HG03064 (cell line): Measurements from ENCODE around the gene ALDOA.
"Not testable (repeated sequence)": the region's sequence is repeated elsewhere in the genome, so short reads cannot be mapped to it uniquely, and the experiment has no call there.

ENCODE experiments used
- ATAC-seq: cut with Tn5 transposase; IDR thresholded peaks from one replicate; pipeline ENCODE4 v1.9.1; 2021; ENCODE audit warnings: low read depth; ENCODE audit not compliant: unreplicated experiment

The ALDOA gene

DNA sequence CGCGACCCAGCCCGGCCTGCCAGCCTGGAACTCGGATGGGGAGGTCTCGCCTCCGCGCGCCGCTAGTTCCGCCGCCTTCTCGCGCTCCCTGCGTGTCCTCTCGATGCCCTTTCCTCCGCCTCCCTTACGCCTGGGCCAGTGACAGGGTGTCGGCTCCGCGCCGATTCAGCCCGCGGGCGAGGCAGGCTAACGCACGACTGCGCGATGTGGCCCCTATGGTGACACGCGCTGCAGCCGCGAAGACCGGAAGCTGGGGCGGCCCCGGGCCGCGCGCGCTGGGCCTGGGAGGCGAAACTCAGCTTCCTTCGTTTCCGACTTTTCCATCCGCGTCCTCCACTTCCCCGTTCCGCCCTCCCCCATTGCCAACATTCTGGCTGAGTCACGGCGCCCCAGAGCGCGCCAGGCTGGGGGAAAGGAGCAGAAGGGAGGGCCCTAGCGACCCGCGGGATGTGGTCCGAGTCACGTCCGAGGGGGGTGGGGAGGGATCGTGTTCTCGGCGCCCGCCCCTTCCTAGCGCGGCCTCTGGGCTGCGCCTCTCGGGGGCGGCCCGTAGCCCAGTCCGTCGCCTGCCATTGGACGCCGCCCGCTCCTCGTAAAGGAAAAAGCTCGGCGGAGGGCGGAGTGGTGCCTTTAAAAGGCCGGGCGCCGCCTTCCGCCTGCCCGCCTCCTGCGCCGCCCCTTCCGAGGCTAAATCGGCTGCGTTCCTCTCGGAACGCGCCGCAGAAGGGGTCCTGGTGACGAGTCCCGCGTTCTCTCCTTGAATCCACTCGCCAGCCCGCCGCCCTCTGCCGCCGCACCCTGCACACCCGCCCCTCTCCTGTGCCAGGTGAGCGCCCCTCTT is at the start of gene ALDOA:
Gene ALDOA (plus strand): TSS at position 659 of the 841 bp plus-strand sequence. CDS start 1,138 bp downstream, outside the sequence.
- peak; percentile 57 for ATAC-seq

- ATAC-seq: no peak
Measured at GRCh38 chr16:30016555-30017276, 48.8 kb upstream of the ALDOA start.

- ATAC-seq: no peak
Measured at GRCh38 chr16:30017277-30017656, 48.3 kb upstream of the ALDOA start.

DNA sequence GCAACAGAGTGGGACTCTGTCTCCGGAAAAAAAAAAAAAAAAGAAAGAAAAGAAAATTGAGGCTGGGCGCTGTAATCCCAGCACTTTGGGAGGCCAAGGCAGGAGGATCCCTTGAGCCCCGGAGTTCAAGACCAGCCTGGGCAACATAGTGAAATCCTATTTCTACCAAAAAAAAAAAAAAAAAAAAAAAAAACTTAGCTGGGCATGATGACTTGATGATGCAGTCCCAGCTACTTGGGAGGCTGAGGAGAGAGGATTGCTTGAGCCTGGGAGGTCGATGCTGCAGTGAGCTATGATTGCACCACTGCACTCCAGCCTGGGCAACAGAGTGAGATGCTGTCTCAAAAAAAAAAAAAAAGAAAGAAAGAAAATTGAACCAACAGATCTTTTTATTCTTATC is 47.6 kb upstream of the ALDOA start:
- not testable (repeated sequence) for ATAC-seq

DNA sequence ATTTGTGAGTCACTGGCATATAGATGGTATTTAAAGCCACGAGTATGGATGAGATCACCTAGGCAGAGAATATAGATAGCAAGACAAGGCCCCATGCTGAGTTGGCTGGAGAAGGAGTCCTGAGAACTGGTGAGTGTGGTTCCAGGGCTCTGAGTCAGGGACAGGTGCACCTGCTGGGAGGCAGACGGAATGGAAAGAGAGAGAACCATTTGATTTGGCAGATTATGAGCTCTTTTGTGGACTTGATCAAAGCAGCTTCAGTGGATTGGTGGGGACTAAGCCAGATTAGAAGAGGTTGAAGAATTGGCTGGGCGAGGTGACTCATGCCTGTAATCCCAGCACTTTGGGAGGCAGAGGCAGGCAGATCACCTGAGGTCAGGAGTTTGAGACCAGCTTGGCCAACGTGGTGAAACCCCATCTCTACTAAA is 46.8 kb upstream of the ALDOA start:
- ATAC-seq: no peak

DNA sequence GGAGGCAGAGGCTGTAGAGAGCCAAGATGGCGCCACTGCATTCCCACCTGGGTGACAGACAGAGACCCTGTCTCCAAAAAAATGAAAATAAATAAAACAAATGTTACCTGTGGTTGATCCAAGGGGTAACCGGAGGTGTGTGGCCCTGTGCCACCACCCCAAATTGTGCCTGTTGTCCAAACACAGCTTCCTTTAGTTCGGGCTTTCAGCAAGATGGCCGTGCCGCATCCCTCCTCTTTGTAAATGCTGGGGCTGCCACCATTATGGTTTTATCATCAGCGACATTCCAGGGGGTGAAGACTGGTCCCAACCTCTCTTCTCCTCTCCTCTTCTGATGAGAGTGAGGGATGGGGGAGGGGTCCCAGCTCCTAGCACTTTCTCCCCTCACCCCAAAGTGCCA is 42.7 kb upstream of the ALDOA start, which contains the start of gene C16orf92:
Gene C16orf92 (plus strand): TSS at position 312 of the 400 bp plus-strand sequence. CDS start 143 bp downstream, outside the sequence.
- no peak for ATAC-seq

GRCh38 chr16:30023586-30023985 is 42.0 kb upstream of the ALDOA start:
- no peak for ATAC-seq

DNA sequence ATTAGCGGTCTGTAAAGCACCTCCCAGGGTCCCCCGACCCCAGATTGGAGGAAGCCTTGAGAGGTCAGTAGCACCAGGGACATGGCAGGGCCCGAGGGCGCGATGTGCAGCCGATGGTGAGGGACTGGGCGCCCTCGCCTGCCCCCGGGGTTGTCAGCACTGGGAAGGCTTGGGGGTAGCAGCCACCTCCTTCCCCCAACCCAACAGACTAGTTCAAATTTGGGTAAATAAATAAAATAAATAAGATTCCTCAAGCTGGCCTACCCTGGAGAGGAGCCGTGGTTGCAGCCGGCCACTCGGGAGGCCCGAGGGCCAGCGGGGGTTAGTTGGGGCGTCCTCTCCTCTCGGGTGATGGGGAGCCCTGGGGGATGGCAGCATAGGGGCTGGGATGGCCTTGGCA is 41.1 kb upstream of the ALDOA start:
- ATAC-seq: no peak

DNA sequence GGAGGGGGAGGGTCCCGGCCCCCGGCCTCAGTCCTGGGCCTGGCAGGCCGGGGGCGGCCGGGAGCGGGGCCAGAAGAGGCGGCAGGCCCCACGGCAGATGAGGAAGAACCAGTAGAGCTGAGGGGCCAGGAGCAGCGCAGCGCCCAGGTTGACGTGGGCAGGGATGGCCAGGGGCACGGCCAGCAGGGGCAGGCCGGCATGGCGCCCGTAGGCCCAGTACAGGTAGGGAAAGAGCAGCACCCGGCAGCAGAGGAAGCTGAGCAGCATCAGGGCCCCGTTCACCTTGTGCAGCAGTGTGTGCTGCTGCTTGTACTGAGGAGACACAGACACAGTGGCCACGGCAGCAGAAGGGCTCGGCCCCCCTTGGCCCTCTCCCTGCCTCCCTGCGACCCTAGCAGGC is 40.4 kb upstream of the ALDOA start:
- ATAC-seq: no peak

DNA sequence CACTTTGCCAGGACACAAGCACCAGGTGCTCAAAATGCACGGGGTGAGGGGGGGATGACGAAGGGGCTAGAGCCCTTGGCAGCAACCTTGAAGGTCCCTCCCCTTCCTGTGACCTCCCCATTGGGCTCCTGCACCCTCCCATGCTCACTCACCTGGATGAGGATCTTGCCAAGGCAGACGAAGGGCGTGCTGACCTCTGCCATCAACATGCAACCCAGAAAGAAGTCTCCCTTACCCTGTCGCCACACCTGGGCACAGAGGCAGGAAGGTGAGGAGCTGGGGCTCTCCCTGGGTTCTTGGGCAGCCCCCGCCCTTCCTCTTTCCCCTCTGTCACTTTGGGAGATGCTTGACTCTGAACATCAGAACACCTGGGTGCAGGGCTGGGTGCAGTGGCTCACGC is 40.0 kb upstream of the ALDOA start:
- no peak for ATAC-seq

- no peak for ATAC-seq
Measured at GRCh38 chr16:30026449-30026848, 39.1 kb upstream of the ALDOA start.

GRCh38 chr16:30027588-30028437 is 37.7 kb upstream of the ALDOA start:
- no peak for ATAC-seq

- ATAC-seq: no peak
Measured at GRCh38 chr16:30028438-30029076, 37.0 kb upstream of the ALDOA start.

DNA sequence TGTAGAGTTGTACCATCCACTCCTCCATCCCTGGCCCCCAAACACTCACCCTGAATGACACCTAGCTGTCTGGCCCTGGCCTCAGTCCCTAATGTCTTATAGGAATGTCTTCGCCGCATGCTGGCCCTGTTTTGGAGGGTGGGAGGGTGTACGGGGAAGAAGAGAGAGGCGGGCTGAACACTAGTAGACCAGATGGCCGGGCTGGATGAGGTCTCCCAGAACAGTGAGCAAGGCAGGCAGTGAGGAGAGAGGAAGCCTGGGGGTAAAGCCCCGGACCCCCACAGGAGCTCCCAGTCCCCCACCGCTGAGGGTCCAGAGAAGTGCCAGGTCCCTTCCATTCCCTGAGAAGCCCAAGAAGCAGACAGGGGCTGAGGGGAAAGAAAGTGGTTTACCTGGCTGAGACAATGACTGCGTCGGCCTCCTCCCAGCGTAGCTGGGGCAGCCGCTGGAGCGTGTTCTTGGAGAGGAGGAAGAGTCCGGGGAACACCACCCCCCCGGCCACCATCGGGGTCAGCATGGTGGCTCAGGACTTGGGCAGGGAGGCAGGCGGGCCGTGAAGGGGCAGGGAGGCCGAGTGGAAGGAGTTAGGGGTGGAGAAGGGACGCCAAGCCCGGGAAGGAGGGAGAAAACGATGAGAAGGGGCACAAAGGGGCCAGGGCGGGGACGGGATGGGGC is 35.4 kb upstream of the ALDOA start:
- ATAC-seq: no peak

DNA sequence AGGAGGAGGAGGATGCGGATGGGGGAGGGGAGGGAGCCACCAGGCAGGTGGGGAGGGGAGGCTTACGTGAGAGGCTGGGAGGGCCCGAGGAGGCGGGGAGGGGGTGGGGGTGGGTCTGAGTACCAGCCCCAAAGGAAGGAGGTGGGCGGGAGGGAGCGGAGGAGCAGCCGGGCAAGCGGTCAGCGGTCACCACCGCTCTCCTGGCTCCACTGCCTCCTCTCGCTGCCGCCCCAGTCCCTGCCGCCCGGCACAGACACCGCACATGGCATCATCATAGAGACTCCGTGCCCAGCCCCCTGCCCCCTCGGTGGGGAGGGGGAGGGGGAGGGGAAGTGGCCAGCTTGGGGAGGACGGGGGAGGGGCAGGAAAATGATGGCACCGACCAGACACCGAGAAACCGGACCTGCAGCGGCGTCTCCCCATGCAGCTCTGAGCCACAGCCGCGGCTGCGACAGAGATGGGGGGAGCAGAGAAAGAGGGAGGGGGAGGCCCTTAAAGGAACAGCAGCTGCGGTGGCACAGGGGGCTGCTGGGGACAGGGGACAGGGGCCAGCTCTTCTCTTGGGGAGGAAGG is 34.6 kb upstream of the ALDOA start, which contains the start of gene TLCD3B:
Gene TLCD3B (minus strand): TSS at position 431 of the 573 bp plus-strand sequence. CDS start 744 bp downstream, outside the sequence.
- ATAC-seq: no peak

DNA sequence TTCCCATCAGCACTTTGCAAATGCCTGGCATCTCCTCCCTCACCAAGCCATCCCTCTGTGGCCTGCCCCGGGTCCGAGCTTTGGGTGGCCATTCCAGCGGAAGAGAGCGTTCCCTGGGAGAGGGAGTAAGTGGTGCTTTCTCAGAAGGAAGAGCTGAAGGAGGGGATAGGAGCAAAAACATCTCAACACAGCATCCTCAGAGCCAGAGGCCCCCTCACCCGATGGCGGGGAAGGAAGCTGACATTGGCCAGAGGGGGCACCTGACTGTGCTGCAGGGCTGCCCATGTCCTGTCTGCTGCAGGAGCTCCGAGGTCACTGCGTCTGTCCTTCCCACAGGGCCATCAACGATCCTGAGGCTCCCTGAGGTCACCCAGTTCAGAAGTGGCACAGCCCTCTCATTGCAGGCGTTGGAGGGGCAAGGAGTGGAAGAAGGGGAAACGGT is 34.1 kb upstream of the ALDOA start:
- ATAC-seq: no peak

DNA sequence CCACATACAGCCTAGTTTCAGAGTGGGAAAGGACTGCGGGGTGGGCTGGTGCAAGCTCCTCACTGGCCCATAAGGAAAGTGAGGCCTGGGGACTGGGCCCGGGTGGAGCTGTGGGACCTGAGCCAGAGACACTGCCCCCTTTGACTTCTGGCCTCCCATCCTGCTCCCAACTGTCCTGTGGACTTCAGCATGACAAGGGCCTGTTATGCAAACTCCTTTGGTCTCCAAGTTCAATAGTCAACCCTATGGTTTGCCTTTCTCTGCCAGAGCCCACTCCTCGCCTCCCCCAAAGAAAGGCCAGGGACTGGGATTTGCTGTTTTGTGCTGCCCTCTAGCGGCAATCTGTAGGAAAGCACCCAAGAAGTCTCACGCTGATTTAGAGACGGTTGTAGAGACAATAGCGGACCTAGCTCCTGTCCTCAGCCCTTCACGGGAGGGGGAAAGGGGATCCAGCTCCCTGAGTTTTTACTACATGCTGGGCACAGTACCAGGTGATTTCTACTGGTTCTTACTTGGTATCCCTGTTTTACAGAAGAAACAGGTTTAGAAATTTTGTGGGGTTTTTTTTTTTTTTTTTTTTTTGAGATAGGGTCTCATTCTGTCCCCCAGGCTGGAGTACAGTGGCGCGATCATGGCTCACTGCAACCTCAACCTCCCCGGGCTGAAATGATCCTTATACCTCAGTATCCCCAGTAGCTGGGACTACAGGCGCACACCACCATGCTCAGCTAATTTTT is 33.3 kb upstream of the ALDOA start:
- no peak for ATAC-seq

GRCh38 chr16:30033270-30033669 is 32.3 kb upstream of the ALDOA start:
- ATAC-seq: no peak

GRCh38 chr16:30040221-30040620 is 25.3 kb upstream of the ALDOA start:
- no peak for ATAC-seq
